HG02623 (cell line): ENCODE results near the gene NUB1.

Source experiments
- ATAC-seq: cut with Tn5 transposase; IDR thresholded peaks from one replicate; pipeline ENCODE4 v1.9.1; 2021; ENCODE audit warnings: moderate library complexity; ENCODE audit not compliant: unreplicated experiment

The NUB1 gene

DNA sequence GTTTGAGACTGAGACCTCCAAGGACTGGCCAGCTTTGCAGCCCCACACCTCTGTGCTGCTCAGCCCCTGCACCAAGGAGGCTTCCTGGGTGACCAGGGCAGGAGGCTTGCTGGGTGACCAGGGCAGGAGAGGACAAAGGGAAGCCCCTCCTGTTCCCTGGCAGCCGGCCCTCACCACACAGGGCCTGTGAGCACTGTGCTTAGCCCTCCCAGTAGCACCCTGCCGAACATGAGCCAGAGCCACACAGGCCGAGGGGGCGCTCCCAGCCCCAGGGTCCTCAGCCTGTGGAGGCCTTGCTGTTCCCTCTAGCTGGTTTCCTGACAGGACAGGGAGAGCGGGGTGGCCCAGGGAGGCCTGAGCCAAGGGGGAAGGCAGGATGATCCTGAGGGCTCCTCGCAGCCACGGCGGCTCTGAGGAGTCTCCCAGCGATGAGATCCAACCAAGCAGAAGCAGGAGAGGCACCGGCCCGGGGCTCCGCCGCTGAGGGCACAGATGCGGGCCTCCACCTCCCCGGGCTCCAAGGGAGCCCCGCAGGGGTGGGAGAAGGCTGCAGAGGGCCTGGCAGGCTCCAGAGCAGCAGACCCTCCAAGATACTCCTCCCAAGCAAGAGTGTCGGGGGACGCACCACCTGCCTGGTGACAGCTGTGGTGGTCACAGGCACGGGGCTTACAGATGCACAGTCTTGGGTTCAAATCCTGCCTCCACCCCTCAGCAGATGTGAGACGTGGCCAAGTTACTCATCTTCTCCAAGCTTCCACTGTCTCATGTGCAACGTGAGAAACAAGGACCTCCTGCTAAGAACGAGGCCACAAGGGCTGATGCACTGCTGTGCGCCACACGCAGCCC lies 45.8 kb downstream of the NUB1 start:
- ATAC-seq = no peak

DNA sequence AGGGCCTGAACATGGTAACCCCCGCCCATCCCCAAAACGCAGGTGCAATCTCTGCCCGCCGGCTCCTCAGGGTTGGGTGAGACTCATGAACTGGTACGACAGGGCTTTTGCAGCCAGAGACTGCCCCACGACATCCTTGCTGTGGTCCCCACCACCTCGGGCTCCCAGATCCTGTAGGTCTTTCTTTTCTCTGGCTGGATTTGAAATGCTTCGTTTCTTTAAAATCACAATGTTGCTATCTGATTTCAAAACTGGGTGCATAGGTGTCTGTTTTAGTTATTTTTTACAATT lies 46.3 kb downstream of the NUB1 start:
- no peak for ATAC-seq

DNA sequence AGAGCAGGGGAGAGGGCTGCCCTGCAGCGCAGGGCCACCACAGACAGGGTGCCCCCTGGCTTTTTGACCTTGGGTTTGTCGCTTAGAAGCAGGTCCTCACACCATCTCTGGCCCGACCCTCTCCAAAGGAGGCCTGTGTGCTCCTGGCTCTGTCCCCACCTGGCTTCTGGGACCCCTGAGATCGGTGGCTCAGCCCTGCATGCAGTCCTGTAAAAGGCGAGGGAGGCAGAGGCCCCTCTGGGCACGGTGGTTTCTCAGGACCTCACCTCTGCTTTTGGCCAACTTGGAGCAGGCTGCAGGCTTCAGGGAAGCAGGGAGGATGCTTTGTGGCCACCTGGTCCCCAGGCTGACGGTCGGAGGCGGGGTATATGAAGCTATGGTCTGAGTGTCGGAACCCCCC lies 46.8 kb downstream of the NUB1 start:
- no peak for ATAC-seq

DNA sequence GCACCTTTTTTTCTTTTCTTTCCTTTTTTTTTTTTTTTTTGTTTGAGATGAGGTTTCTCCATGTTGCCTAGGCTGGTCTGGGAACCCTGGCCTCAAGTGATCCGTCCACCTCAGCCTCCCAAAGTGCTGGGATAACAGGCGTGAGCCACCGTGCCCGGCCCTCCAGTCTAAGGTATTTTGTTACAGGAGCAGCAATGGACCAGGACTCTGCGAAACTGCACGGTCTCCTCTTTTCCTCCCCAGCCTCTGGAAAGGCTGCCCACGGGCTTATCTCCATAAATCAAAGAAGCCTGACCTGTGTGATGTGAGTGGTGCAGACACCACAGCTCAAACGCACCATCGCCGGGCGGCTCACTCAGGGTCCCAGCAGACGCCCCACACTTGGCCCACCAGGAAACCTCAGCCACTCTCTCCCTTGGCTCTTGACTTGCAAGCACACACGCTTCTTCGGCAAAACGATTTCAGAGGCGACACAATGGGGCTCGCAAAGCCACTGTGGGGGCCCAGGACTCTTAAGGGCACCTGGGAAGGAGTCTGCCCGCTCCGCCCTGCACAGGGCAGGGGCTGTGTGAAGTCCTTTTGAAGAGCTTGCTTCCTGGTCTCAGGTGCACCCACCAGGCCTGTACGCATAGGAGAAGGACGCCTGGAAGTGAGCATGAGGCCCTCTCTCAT lies 47.6 kb downstream of the NUB1 start:
- ATAC-seq = no peak

DNA sequence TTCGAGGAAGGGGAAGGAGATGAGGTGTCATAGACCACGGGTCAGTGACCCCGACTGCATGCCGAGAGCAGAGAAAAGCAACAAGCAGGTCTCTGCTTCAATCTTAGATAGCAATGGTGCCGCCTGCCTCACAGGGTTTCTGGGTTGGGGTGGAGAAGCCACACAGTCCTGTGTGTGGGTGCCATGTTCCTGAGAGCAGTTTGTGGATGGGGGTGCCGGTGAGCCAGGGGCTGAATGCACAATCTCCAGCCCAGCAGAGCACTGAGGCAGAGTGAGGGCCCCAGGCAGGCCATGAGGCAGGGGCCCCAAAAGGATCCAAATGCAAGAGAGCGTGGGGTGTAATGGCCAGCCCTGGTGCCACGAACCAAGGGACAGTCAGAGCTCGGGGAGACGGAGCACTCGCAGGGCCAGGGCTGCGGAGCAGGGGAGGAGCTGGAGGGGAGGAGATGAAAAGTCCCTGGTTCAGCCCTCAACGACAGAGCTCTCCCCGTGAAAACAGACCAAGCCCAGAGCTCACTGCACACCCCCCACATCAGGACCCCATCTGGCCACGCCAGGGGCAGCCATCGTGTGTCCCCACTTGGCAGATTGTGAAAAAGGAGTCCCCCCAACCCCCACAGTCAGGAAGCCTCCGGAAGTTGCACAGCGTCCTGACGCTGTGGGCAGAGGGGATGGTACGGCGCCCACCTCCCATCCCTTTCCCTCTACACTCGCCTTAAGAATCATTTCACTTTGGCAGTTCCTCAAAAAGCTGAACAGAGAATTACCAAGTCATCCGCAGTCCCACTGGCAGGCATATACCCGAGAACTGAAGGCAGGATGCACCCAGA lies 48.4 kb downstream of the NUB1 start:
- ATAC-seq = no peak

DNA sequence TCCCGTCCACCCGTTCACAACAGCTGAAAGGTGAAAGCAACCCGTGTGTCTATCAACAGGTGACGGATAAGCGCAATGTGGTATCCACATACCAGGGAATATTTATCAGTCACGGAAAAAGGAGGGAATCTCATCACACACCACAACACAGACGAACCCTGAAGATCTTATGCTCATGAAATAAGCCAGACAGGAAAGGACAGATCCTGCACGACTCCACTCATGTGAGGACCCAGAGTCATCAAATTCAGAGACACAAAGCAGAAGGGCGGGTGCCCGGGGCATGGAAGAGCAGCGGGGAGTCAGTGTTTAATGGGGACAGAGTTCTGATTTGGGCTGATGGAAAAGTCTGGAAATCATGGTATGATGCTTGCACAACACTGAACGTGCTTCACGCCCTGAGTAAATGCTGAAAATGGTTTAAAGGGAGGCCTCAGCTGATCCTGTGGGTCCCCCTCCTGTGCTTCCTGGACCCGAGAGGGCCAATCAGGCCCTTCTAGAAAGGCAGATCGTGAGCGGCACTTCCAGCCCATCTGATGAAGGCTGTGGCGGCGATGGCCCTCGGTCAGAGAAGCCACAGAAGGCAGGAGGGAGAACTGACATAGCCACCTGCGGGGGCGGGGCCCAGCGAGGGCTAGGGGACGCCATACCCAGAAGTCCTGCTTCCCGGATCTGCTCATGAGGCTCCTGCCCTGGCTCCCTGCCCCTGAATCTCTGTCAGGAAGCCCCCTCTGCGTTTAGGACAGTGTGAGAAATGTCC lies 49.2 kb downstream of the NUB1 start:
- no peak for ATAC-seq

DNA sequence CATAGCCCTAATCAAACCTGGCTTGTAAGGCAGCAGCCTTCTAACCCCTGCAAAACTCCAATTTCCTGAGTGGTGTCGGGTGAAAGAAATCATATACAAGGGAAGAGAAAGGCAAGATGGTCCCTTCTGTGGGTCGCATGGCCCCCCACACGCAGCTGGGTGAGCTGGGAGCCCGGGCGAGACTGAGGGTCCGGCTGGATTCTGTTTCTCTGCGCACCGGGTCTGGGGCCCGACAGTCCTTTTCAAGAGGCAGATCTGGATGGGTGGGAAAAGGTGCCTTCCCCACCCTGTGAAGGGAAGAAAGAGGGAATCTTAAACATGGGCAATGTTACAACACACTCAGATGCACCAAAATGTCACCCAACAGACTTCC lies 49.7 kb downstream of the NUB1 start:
- no peak for ATAC-seq

DNA sequence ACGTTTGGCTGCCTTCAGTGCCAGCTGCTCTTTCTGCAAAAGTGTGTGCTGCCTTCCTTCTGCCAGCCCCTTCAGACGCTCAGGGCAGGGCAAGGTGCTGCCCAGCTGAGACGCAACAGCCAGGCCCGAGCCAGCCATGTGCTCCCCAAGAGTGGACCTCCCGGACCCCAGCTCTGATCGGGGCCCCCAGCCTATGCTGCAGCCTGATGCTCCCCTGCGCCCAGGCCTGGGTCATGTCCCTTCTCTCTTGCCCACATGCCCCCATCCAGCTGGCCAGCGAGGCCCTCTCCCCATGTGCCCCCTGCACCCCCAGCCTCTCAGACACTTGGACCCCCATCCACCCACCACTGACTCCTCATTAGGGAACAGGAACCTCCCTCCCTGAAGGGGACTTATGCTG lies 50.4 kb downstream of the NUB1 start:
- ATAC-seq = no peak

DNA sequence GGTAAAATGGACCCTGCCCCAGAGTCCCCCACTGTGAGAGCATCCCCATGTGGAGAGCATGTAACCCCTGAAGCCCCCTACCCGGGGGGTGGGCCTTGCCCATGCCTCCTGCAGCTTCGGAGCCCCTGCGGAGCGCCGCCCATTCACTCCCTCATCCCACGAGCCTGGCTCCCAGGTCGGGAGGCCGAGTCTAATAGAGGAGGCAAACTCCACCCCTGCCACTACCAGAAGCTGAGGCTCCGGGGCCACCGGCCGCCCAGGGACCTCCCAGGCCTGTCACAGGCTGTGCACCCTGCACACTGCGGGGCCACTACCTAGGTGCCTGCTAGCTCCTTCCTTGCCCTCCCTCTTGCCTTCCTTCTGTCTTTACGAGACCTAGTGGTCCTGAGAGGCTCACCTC lies 50.8 kb downstream of the NUB1 start:
- ATAC-seq = no peak

DNA sequence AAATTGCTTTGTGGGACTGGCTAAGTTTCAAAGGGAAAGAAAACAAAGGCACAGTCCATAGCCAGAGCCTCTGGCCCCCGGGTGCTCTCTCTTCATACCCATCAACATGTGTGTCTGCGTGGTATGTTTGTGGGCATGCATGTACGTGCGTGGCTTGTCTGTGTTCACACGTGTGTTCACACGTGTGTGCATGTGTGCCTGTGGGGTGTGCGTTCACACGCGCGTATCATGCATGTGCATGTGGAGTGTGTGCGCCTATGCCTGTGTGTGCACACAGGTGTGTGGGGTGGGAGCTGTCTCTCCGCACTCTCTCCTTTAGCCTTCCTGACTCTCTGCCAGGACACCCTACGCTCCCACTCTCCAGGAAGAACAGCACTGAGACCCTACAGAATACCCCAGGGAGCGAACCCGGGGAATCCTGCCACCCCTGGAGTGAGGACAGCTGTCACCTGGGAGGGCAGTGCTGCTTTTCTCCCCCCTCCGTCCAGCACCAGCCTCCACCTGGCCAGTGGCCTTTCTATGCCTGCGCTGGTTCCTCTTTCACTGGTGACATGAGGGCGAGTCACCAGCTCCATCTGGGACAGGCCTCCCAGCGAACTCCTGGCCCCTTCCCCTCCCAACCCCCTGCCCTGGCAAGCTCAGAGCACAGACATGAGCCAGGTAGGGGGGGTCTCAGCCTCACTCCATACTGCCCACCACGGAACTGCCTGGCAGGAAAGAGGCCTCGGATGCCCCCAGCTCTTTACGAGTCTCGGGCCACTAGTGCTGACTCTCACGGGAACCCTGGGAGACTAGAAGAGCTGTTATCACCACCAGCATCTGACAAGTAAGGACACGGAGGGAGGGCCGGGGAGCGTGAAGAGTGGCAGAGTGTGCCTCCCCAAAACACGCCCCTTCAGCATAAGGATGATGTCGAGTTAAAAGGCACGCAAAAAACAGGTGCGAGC lies 51.7 kb downstream of the NUB1 start:
- no peak for ATAC-seq

DNA sequence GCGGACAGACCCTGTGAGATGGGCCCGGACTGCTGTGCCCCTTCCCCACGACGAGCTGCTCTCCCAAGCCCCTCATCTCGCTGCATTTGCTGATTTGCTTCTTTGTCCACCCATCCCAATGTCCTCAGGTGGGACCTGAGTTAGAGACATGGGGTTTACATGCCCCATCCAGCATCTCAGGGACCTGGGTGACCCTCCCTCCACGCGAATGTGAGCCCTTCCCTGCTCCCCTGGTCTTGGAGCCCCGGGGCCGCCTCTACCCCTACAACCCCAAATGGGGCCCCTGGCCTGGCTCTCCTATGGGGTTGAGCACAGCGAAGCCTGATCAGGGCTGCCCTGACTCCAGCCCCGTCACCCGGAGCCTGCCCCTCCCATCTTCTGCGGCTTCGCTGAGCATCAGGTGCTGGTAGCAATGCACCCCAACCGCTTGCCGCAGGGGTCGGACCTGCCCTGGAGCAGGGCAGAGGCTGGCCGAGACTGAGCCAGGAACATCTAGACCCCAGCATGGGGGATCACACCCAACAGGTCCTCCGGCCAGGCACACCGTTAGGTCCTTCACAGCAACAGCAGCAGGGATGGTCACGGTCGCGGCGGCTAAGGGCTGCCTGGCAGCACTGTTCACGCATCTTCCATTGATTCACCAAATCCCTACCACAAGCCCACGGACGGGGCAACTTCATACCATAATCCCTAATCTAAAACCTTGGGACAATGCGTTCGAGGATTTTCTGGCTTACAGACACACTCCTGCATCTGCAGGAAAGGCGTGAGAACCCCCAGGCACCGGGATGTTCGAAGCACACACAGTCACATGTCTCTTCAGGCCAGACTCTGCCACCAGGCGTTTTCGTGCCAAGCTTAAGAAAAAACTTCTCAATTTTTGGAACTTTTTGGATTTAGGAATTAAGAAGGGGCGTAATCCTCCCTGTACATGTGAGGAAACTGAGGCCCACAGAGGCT lies 52.7 kb downstream of the NUB1 start:
- no peak for ATAC-seq

DNA sequence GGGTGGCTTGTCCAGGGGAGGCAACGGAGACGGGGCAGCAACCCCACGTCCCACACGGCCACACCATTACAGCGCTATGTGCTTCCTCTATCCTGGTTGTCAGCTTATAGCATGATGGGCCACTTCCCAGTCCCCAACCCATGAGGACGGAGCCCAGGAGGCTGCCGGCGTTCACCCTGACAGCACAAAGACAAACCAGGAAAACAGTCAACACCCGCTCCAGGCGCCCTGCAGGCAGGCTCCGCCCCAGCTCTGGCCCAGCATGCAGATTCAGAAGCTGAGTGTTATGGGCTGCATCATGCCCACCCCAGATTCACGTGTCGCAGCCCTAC lies 53.4 kb downstream of the NUB1 start:
- ATAC-seq = no peak

DNA sequence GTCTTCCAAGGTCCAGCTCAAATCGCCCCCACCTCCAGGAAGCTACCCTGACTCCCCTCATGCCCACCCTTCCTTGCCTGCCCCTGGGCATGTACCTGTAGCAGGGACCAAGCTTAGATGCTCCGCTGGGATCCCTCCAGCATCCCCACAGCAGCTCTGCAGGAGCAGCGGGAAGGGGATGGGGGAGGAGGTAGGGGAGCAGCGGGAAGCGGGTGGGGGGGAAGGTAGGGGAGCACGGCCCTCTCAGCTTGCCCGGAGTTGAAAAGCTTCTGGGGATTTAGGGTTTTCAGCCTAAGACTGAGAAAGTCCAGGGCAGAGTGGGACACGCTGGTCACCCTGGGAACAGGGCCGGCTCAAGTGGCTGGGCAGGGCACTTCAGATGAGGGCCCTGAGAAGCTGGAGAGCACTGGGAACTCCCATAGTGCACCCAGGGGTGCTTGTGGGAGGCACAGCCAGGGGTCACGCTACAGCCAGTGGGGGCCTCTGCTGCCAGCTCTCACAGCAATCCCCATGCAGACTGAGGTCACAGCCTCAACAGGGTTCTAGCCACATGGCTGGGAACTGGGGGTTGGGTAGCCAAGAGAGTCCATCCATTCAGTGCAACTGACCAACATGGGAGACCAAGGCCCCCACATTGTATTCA lies 54.8 kb downstream of the NUB1 start:
- no peak for ATAC-seq

DNA sequence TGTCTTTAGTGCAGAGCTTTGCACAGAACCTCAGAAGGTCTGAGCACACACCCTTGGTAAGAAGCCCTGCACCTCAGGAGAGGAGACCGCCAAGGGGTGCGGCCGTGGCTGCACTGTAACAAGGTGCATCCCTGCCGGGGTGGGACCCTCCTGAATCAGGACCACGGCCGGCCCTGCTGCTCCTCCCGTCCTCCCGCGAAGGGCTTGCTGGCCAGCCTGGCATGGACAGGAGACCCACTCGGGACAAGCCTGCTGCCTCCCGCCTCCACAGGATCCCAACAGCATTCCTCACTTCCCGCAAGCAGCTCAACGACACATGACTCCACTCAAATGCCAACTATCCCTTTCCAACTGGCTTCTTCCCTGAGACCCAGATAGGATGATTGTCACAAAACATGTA lies 55.4 kb downstream of the NUB1 start:
- ATAC-seq = no peak

DNA sequence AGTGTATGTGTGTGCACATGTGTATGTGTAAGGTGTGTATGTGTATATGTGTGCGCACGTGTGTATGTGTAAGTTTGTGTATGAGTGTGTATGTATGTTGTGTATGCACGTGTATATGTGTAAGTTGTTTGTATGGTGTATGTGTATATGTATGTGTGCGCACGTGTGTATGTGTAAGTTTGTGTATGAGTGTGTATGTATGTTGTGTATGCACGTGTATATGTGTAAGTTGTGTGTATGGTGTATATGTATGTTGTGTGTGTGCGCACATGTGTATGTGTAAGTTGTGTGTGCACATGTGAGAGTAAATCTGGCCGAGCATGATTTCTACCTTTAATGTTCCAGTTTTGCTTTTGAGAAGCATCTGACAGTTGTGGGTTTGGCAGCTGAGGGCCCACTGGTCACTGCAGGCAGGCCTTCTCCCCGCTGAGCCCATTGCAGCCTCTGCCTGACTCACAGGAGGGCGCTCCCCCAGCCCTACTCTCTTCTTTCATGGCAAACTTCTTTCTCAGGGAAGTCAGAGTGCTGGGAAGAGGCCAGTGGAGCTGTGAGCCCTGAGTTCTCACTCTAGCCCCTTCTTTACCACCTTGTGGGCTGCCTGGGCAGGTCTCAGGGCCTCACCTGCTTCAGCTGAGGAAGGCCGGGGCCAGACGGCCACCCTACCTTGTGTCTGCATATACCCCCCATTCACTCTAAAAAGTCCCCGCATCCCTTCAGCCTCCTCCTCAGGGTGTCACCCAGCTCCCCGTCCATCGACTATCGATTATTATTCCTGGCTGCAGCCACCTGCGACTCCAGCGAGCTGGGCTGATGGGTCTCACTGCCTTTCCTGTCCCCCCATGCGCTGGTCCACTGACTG lies 57.1 kb downstream of the NUB1 start:
- ATAC-seq = no peak

DNA sequence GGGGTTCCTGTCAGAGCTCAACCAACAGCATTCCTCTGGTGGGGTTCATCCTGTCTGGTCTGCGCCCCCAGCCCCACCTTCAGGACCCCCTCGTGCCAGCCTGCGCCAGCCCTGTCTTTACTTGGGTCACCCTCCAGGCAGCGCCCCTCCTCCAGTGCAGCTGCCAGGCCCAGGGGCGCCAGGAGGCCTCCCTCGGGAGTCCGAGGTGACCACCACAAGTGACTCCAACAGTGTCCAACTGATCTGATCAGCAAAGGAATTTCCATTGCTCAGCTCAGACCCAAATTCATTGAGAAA lies 57.6 kb downstream of the NUB1 start:
- no peak for ATAC-seq

DNA sequence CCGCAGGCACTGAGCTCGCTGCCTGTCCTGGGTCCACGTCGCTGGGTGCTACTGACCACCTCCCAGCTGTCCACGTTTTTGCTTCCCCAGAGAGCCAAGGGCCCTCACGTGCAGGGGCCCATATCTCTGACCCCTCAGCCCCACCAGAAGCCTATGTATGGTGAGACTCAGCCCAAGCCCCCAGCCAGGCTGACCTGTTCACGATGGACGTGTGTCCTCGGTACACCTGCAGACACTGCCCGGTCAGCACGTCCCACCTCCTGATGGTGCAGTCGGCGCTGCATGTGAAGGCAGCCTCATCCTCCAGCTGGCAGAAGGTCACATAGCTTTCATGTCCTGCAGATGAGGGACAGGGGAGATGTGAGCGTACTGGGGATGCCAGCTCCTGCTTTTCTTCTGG lies 58.3 kb downstream of the NUB1 start:
- no peak for ATAC-seq
